WTC11 (cell line): ENCODE data around the gene GATA1. TPM values are rescaled to one million over a fixed set of nuclear protein-coding genes. Genes with fewer than 3 reads are reported as not detected.

Source experiments
- ATAC-seq: fragments of 200-7000 bp; cut with Tn5 transposase; 2 replicates; pipeline ENCODE4 v1.10.0; 2021; ENCODE audit warnings: mild to moderate bottlenecking, moderate library complexity
- CTCF ChIA-PET: fragments of 300-600 bp; sonication (Branson Sonifier 250); formaldehyde crosslinking; loops from one replicate; lab custom pipeline; 2021; ENCODE audit warnings: antibody characterized with exemption; lab: Charles Lee
- POLR2A ChIA-PET: fragments of 350-600 bp; sonication (Branson Sonifier 250); formaldehyde crosslinking; loops from one replicate; lab custom pipeline; 2021; ENCODE audit warnings: antibody characterized with exemption; lab: Charles Lee
- DNase-seq: peaks from one replicate; pipeline ENCODE4 v3.0.0; 2021; ENCODE audit warnings: low spot score
- H3K27ac Mint-ChIP-seq: 2 replicates; pipeline ENCODE4 v1.8.0; 2021; ENCODE audit warnings: mixed read lengths
- H3K27me3 Mint-ChIP-seq: 2 replicates; pipeline ENCODE4 v1.8.0; 2021; ENCODE audit warnings: low read depth, mild to moderate bottlenecking, moderate library complexity, mixed read lengths
- H3K36me3 Mint-ChIP-seq: 2 replicates; pipeline ENCODE4 v1.8.0; 2021; ENCODE audit warnings: mixed read lengths
- H3K4me1 Mint-ChIP-seq: 2 replicates; pipeline ENCODE4 v1.8.0; 2022; ENCODE audit warnings: mixed read lengths
- H3K4me3 Mint-ChIP-seq: 2 replicates; pipeline ENCODE4 v1.8.0; 2021; ENCODE audit warnings: mild to moderate bottlenecking, moderate library complexity, mixed read lengths
- H3K9me3 Mint-ChIP-seq: 2 replicates; pipeline ENCODE4 v1.8.0; 2021; ENCODE audit warnings: mixed read lengths
- AFF4 ChIP-seq: sonication (generic); formaldehyde crosslinking; IDR thresholded peaks from 2 replicates; pipeline ENCODE4 v1.8.1; 2023; ENCODE audit warnings: mild to moderate bottlenecking, missing genetic modification reagents, borderline replicate concordance
- ATF1 ChIP-seq: sonication (generic); formaldehyde crosslinking; IDR thresholded peaks from 2 replicates; pipeline ENCODE4 v1.8.1; 2023; ENCODE audit warnings: mild to moderate bottlenecking, moderate library complexity, missing genetic modification reagents
- ATF2 ChIP-seq: sonication (generic); formaldehyde crosslinking; IDR thresholded peaks from 2 replicates; pipeline ENCODE4 v1.8.1; 2022; ENCODE audit warnings: low read depth, missing genetic modification reagents, borderline replicate concordance
- E2F1 ChIP-seq: sonication (generic); formaldehyde crosslinking; IDR thresholded peaks from 2 replicates; pipeline ENCODE4 v1.8.0; 2022; ENCODE audit warnings: mild to moderate bottlenecking, missing genetic modification reagents
- E2F5 ChIP-seq: sonication (generic); formaldehyde crosslinking; IDR thresholded peaks from 2 replicates; pipeline ENCODE4 v1.8.1; 2022; ENCODE audit warnings: mild to moderate bottlenecking, moderate library complexity, missing genetic modification reagents
- FOXJ3 ChIP-seq: sonication (generic); formaldehyde crosslinking; IDR thresholded peaks from 2 replicates; pipeline ENCODE4 v1.9.0; 2021; ENCODE audit warnings: missing genetic modification reagents, mild to moderate bottlenecking, borderline replicate concordance
- JUN ChIP-seq: sonication (generic); formaldehyde crosslinking; IDR thresholded peaks from 2 replicates; pipeline ENCODE4 v1.8.0; 2023; ENCODE audit warnings: mild to moderate bottlenecking, missing genetic modification reagents
- PRRX2 ChIP-seq: fragments of 250-450 bp; sonication (Bioruptor Pico); IDR thresholded peaks from 2 replicates; pipeline ENCODE4 v1.8.0; 2021; ENCODE audit warnings: mild to moderate bottlenecking
- STAT6 ChIP-seq: sonication (generic); formaldehyde crosslinking; conservative IDR thresholded peaks from 2 replicates; pipeline ENCODE4 v1.8.1; 2023; ENCODE audit warnings: mild to moderate bottlenecking, low read depth, missing genetic modification reagents, moderate library complexity
- TEAD1 ChIP-seq: sonication (generic); formaldehyde crosslinking; IDR thresholded peaks from 2 replicates; pipeline ENCODE4 v1.8.0; 2022; ENCODE audit warnings: mild to moderate bottlenecking, missing genetic modification reagents
- USF1 ChIP-seq: sonication (generic); formaldehyde crosslinking; IDR thresholded peaks from 2 replicates; pipeline ENCODE4 v1.8.0; 2022; ENCODE audit warnings: mild to moderate bottlenecking, missing genetic modification reagents
- USF2 ChIP-seq: sonication (generic); formaldehyde crosslinking; IDR thresholded peaks from 2 replicates; pipeline ENCODE4 v1.8.1; 2023; ENCODE audit warnings: mild to moderate bottlenecking, missing genetic modification reagents, moderate library complexity
- ZBTB21 ChIP-seq: sonication (generic); formaldehyde crosslinking; IDR thresholded peaks from 2 replicates; pipeline ENCODE4 v1.8.1; 2023; ENCODE audit warnings: mild to moderate bottlenecking, missing genetic modification reagents, borderline replicate concordance
- ZMAT4 ChIP-seq: fragments of 250-450 bp; sonication (Bioruptor Pico); IDR thresholded peaks from 2 replicates; pipeline ENCODE4 v1.9.0; 2021; ENCODE audit warnings: mild to moderate bottlenecking
- ZNF121 ChIP-seq: sonication (generic); formaldehyde crosslinking; IDR thresholded peaks from 2 replicates; pipeline ENCODE4 v1.8.0; 2023; ENCODE audit warnings: missing genetic modification reagents
- ZNF138 ChIP-seq: sonication (generic); formaldehyde crosslinking; conservative IDR thresholded peaks from 2 replicates; pipeline ENCODE4 v1.8.1; 2022; ENCODE audit warnings: mild to moderate bottlenecking, moderate library complexity, missing genetic modification reagents
- ZNF317 ChIP-seq: sonication (generic); formaldehyde crosslinking; IDR thresholded peaks from 2 replicates; pipeline ENCODE4 v1.8.1; 2023; ENCODE audit warnings: low read depth, mild to moderate bottlenecking, moderate library complexity, missing genetic modification reagents, borderline replicate concordance
- ZNF532 ChIP-seq: fragments of 250-450 bp; sonication (Bioruptor Pico); IDR thresholded peaks from 2 replicates; pipeline ENCODE4 v1.9.0; 2021; ENCODE audit warnings: mild to moderate bottlenecking, borderline replicate concordance
- total RNA-seq: library from RNA; stranded (reverse); gene quantifications from 3 replicates; pipeline ENCODE4 v1.2.3, GENCODE V29; 2021

GATA1 gene
- total RNA-seq, 1 experiment from 2014 or later = 0.26 TPM

GRCh38 chrX:48791063-48791820 is 4.9 kb downstream of the GATA1 start (continued):
- TF ChIP-seq TEAD1 (CRISPR knock-in tag) = no peak
- TF ChIP-seq ATF2 (CRISPR knock-in tag) = no peak
- TF ChIP-seq PRRX2 (CRISPR knock-in tag) = no peak
- TF ChIP-seq JUN (CRISPR knock-in tag) = no peak
- no peak for TF ChIP-seq ZNF532 (CRISPR knock-in tag)
- TF ChIP-seq AFF4 (CRISPR knock-in tag) = no peak
- TF ChIP-seq ZBTB21 (CRISPR knock-in tag) = no peak
- no peak for TF ChIP-seq FOXJ3 (CRISPR knock-in tag)
- TF ChIP-seq ZNF121 = no peak
- no peak for TF ChIP-seq E2F5
- TF ChIP-seq, all 79 proteins: peak for 0

- H3K27ac Mint-ChIP-seq = no peak overlapping the region
- ChIA-PET POLR2A (no interaction called here), CTCF (no interaction called here)
- peaks cover 10% of the 10 kb centered on the region for H3K27me3 Mint-ChIP-seq
- H3K9me3 Mint-ChIP-seq = no peaks in the 10 kb centered on the region
- DNase-seq (no peak), ATAC-seq (no peak)
- H3K36me3 Mint-ChIP-seq = no peaks in the 10 kb centered on the region
- no peak overlapping the region for H3K4me3 Mint-ChIP-seq
- H3K4me1 Mint-ChIP-seq = no peaks in the 10 kb centered on the region
- TF ChIP-seq E2F1 (no peak), USF1 (no peak), ZNF317 (CRISPR knock-in tag) (no peak), JUN (CRISPR knock-in tag) (no peak), STAT6 (CRISPR knock-in tag) (no peak), ATF1 (no peak), ZNF138 (CRISPR knock-in tag) (no peak), ZMAT4 (CRISPR knock-in tag) (no peak), USF2 (no peak)
Observed at GRCh38 chrX:48792219-48792618, 5.8 kb downstream of the GATA1 start.
